GM12892 (cell line): ENCODE data around the gene BDH1.

Experiments
- POLR2A ChIP-seq: IDR thresholded peaks from 2 replicates; pipeline ENCODE4 v1.6.1; 2011; ENCODE audit warnings: low read depth, low read length, control low read depth
- POLR2AphosphoS5 ChIP-seq: IDR thresholded peaks from 2 replicates; pipeline ENCODE4 v1.6.1; 2011; ENCODE audit warnings: low read depth, low read length, control low read depth

DNA sequence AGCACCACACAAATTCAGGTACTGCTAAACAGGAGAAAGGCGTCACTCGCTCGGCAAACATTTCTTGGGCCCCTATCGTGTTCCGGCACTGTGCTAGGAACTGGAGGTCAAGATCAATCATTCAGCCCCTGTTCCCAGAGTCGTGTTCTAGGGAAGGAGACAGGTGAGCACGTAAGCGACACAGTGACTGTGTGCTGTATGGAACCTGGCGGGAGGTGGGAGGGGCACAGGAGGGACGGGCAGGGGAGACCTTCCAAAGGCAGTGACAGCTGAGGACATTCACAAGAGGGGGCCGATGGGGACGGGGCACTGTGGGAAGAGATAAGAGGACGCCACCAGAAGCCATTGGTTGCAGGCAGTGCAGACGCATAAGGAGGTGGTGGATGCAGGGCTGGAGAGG lies 32.2 kb downstream of the BDH1 start:
- no peak for TF ChIP-seq POLR2AphosphoS5
- no peak for TF ChIP-seq POLR2A
